HTR-8/SVneo (cell line): Measurements from ENCODE around the gene CTSL.
"Not testable (repeated sequence)": the region's sequence is repeated elsewhere in the genome, so short reads cannot be mapped to it uniquely, and the experiment has no call there.

Source experiments
- DNase-seq: peaks from one replicate; pipeline ENCODE4 v3.0.0; 2011; ENCODE audit warnings: low spot score, mixed read lengths; ENCODE audit not compliant: insufficient read length
- FAIRE-seq: peaks from 2 replicates; lab custom pipeline; 2011; peaks lifted over from hg19 to GRCh38; lab: Jason Lieb, UNC

CTSL gene

GRCh38 chr9:87717456-87717855 is 8.5 kb upstream of the CTSL start:
- FAIRE-seq, result no peak
- DNase-seq, result no peak

GRCh38 chr9:87718231-87718630 is 7.7 kb upstream of the CTSL start:
- FAIRE-seq (no peak), DNase-seq (no peak)

DNA sequence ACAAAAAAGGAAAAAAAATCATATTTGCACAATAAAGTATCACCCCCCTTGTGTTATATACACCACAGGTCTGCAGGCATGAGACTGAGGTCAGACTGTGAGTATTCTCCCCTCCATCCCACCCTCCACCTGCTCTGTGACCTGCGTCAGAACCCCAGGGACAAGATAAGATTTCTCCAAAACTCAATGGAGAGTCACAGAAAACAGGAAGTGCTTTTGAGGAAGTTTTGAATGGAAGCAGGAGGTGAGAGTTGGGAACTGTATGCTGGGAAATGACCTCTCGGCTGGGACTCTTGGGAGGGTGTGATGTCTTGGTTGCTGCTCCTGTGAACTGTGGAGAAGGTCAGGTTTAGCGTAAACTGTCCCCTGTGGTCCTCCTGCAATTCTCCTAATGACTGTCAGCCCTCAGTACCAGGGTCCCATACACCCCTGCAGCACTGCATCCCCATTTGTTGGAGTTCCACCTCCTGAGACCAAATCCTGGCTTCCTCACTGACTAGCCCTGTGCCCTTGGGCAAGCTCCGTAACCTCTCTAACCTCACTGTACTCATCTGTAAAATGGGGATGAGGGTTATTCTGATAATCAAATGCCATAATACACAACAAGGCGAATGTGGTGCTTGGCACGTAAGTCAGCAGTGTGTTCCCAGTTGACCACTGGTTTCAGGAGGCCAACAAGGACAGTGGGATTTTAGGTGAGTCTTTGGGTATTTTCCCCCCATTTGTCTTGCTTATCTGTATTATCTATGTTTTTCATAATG is 6.9 kb upstream of the CTSL start:
- DNase-seq (no peak), FAIRE-seq (no peak)

- no peak for DNase-seq
- no peak for FAIRE-seq
Observed at GRCh38 chr9:87720173-87720572, 5.7 kb upstream of the CTSL start.

- FAIRE-seq (no peak), DNase-seq (no peak)
Observed at GRCh38 chr9:87722393-87723088, 3.4 kb upstream of the CTSL start.

DNA sequence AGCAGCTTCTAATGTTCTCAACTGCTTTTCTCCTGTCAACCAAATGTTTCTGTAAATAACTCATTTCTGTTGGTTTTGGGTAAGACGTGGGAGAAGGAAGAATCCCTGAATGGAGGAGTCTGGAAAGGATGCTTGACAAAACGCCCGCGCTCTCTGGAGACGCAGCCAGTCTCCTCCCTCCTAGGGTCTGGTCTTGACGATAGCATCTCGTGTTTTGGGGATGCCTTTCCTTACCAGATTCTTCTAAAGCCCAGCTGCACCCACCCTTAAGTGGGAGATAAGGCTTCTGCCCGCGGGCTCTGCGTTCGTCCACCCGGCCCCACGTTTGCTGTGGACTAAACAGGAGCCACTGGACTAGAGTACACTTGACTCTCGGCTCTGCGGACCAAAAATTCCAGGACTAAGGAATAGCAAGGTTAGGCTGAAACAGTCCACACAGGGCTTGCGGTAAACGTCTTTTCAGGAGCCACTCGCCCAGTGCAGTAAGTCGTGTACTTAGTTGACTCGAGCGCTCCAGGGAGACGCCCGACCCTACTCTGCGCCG is 491 bp upstream of the CTSL start:
- DNase-seq (no peak), FAIRE-seq (no peak)

DNA sequence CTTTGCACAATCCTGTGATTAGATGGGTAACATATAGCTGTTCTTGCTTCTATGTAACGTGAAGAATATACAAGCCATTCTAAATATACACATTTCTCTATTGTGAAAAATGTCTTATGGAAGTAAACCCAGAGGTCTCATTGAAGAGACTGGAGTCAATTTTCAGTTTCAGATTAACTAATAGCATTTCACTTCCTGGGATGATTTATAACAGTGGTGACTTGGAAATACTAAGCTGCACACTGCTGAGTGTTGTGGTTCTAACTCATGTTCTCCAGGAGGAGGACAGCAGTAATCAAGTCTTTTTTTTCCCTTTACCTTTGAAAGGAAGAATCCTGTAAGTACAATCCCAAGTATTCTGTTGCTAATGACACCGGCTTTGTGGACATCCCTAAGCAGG is 3.3 kb downstream of the CTSL start:
- DNase-seq, result no peak
- no peak for FAIRE-seq

- FAIRE-seq (no peak), DNase-seq (no peak)
Observed at GRCh38 chr9:87731321-87731720, 5.4 kb downstream of the CTSL start.

- FAIRE-seq, result no peak
- DNase-seq, result no peak
Observed at GRCh38 chr9:87732344-87732743, 6.4 kb downstream of the CTSL start.

DNA sequence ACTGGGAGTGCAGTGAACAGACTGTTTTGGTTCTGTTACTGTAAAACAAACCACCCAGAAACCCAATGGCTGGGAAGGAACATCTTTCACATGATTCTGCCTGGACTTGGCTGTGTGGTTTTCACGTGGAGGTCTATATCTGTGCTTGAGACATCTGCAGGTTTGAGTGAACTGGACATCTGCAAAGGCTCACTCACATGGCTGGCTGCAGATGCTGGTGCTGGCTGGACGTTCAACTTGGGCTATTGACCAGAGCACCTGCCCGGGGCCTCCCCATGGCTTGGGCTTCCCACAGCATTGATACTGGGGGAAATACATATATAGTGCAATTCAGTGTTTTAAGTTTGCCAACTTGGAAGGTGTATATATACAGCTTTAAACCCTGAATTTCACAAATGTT is 6.8 kb downstream of the CTSL start:
- DNase-seq (no peak), FAIRE-seq (no peak)

GRCh38 chr9:87733273-87734052 is 7.5 kb downstream of the CTSL start:
- no peak for FAIRE-seq
- DNase-seq, result no peak

- FAIRE-seq (no peak), DNase-seq (no peak)
Observed at GRCh38 chr9:87734106-87734505, 8.2 kb downstream of the CTSL start.

- no peak for DNase-seq
- FAIRE-seq, result no peak
Observed at GRCh38 chr9:87739546-87739945, 13.6 kb downstream of the CTSL start.

- no peak for DNase-seq
Observed at GRCh38 chr9:87740209-87740608, 14.3 kb downstream of the CTSL start.

DNA sequence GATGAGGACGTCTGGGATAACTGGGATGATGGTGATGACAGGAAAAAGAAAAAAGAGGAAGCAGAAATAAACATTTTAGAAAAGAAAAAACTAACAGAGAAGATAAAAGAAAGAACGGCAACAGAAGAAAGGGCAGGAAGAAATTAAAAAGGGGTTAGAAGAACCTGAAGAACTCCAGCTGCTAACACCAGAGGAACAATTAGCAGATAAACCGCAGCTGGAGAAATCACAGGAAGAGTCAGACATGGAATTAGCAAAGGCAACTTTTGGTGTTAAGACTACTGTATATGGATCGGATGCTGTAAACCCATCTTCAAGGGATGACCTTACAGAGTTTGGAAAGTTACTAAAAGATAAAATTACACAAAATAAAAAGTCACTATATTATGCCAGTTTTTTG is 15.4 kb downstream of the CTSL start:
- FAIRE-seq (no peak), DNase-seq (no peak)

More at GRCh38 chr9:87740209-87740608, 14.3 kb downstream of the CTSL start:
- no peak for FAIRE-seq

GRCh38 chr9:87741891-87742290 is 16.0 kb downstream of the CTSL start:
- no peak for FAIRE-seq
- DNase-seq, result no peak

GRCh38 chr9:87742813-87743428 is 17.0 kb downstream of the CTSL start:
- DNase-seq (no peak), FAIRE-seq (no peak)

- DNase-seq, FAIRE-seq: not testable (repeated sequence)
Observed at GRCh38 chr9:87744247-87744646, 18.3 kb downstream of the CTSL start.

DNA sequence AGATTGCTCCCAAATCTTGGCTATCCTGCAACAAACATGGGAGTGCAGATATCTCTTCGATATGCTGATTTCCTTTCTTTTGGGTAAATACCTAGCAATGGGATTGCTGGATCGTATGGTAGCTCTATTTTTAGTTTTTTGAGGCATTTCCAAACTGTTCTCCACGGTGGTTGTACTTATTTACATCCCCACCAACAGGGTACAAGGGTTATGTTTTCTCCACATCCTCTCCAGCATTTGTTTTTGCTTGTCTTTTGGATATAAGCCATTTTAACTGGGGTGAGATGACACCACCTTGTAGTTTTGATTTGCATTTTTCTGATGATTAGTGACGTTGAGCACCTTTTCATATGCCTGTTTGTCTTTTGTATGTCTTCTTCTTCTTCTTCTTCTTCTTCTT is 20.3 kb downstream of the CTSL start:
- DNase-seq, result no peak
- no peak for FAIRE-seq

DNA sequence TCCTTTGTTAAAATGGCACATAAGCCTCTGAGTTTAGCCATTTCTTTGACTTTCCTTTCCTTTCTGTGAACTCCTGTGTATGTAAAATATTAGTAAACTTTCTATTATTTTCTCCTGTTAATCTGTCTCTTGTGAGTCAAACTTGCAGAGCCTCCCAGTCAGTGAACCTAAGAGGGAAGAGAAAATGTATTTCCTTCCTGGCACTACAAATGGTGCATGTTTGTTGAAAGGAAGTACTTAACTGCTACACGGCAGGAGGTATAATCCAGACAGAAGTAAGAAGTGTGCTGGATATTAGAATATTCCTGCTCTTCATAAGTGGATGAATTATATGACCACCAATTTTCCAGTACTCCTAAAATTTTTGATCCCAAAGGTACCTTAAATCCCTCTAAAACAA is 23.0 kb downstream of the CTSL start:
- no peak for FAIRE-seq
- DNase-seq, result no peak
